Neural progenitor cell (in vitro differentiated cells): ENCODE data around the gene SEC16B. TPM values are rescaled to one million over a fixed set of nuclear protein-coding genes. Genes with fewer than 3 reads are reported as not detected.
"Not testable (repeated sequence)": the region's sequence is repeated elsewhere in the genome, so short reads cannot be mapped to it uniquely, and the experiment has no call there.

Source experiments
- DNase-seq: peaks from one replicate; pipeline ENCODE4 v3.0.0-alpha.2; 2016; ENCODE audit warnings: low spot score
- H2AFZ ChIP-seq: fragments of 200-600 bp; sonication (generic); replicated peaks from 2 replicates; pipeline ENCODE4 v1.6.1; 2016; ENCODE audit warnings: antibody characterized with exemption
- H3F3A ChIP-seq: fragments of 200-600 bp; sonication (generic); 2 replicates; pipeline ENCODE4 v1.6.1; 2016; ENCODE audit warnings: antibody characterized with exemption, low read depth
- H3K27ac ChIP-seq: fragments of 200-600 bp; sonication (generic); 2 replicates; pipeline ENCODE4 v1.5.1; 2016; ENCODE audit warnings: mild to moderate bottlenecking
- H3K27me3 ChIP-seq: fragments of 200-600 bp; sonication (generic); 2 replicates; pipeline ENCODE4 v1.6.1; 2016; ENCODE audit warnings: mild to moderate bottlenecking, moderate library complexity
- H3K36me3 ChIP-seq: fragments of 200-600 bp; sonication (generic); 2 replicates; pipeline ENCODE4 v1.5.1; 2016
- H3K4me1 ChIP-seq: fragments of 200-600 bp; sonication (generic); 2 replicates; pipeline ENCODE4 v1.6.1; 2016; ENCODE audit warnings: mixed run types
- H3K4me2 ChIP-seq: fragments of 200-600 bp; sonication (generic); 2 replicates; pipeline ENCODE4 v1.6.1; 2016
- H3K4me3 ChIP-seq: fragments of 200-600 bp; sonication (generic); 2 replicates; pipeline ENCODE4 v1.5.1; 2016
- H3K79me2 ChIP-seq: fragments of 200-600 bp; sonication (generic); 2 replicates; pipeline ENCODE4 v1.6.1; 2016; ENCODE audit warnings: low read depth
- H3K9ac ChIP-seq: fragments of 200-600 bp; sonication (generic); 2 replicates; pipeline ENCODE4 v1.6.1; 2016
- H3K9me3 ChIP-seq: fragments of 200-600 bp; sonication (generic); 2 replicates; pipeline ENCODE4 v1.5.1; 2016; ENCODE audit warnings: low read depth
- H4K20me1 ChIP-seq: fragments of 200-600 bp; sonication (generic); 2 replicates; pipeline ENCODE4 v1.6.1; 2016; ENCODE audit warnings: low read depth
- H3K27ac Mint-ChIP-seq: 3 replicates; pipeline ENCODE4 v1.8.0; 2021; ENCODE audit warnings: mixed read lengths
- H3K27me3 Mint-ChIP-seq: 2 replicates; pipeline ENCODE4 v1.8.0; 2022; ENCODE audit warnings: low read depth, mild to moderate bottlenecking, inconsistent platforms, moderate library complexity, mixed read lengths; ENCODE audit not compliant: insufficient read depth
- H3K36me3 Mint-ChIP-seq: 3 replicates; pipeline ENCODE4 v1.8.0; 2021; ENCODE audit warnings: mixed read lengths
- H3K4me1 Mint-ChIP-seq: 3 replicates; pipeline ENCODE4 v1.8.0; 2021; ENCODE audit warnings: mixed read lengths
- H3K4me3 Mint-ChIP-seq: 3 replicates; pipeline ENCODE4 v1.8.0; 2021; ENCODE audit warnings: mild to moderate bottlenecking, moderate library complexity, mixed read lengths
- H3K9me3 Mint-ChIP-seq: 3 replicates; pipeline ENCODE4 v1.8.0; 2020; ENCODE audit warnings: mixed read lengths
- EZH2 ChIP-seq: fragments of 200-600 bp; sonication (generic); IDR thresholded peaks from 2 replicates; pipeline ENCODE4 v1.6.1; 2017; ENCODE audit warnings: antibody characterized with exemption, mild to moderate bottlenecking, moderate library complexity
- EZH2phosphoT487 ChIP-seq: fragments of 200-600 bp; sonication (generic); IDR thresholded peaks from 2 replicates; pipeline ENCODE4 v1.6.1; 2017; ENCODE audit warnings: antibody characterized with exemption
- total RNA-seq: library from RNA; depleted of rRNA; stranded (reverse); fragments of >200 nt; gene quantifications from 2 replicates; pipeline ENCODE4 v1.2.3, GENCODE V29; 2015; ENCODE audit warnings: low replicate concordance
- TF ChIP-seq, protein P1 (sequence below): fragments of 200-600 bp; sonication (generic); IDR thresholded peaks from 2 replicates; pipeline ENCODE4 v1.5.1; 2017; ENCODE audit warnings: antibody characterized with exemption, mild to moderate bottlenecking

The SEC16B gene
- total RNA-seq, 1 donor from 2014 or later, result 0.67 TPM

DNA sequence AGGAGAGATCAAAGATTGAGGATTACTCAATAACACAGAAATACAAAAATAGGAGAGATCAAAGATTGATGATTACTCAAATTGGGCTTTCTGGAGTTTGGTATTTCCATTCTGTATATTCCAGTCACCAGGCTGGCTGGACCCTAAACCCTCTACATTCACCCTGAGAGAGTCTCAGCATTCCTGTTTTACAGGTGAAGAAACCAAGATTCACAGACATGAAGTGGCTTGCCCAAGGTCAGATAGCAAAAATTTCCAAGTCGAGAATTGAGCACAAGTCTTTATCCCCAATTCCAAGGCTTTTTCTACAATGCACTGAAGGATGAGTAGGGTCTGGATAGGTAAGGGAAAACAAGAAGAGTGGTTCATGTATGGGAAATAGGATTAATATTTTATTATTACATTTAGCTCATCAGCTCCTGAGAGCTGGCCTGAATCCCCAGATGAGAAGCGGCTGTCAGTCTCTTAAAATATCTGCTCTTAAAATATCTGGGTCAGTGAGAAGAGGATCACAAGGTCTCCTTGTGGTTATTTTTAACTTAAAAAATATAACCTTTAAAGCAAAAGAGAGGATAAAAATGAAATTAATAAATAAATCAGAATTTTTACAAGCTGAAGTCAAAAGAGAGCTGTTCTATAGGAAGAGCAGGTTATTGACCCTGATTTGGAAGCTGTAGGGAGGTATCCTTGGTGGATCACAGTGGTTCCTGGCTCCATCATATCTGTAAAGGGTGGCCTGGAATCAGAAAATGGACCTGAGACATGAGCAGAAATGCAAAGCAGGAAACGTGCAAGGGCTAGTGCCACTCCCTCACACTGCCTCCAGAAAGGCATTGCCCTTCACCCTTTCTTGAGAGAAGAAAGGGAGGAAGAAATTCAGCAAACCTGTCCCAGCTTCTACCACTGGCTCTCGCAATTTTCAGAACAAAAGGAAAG is 29.1 kb upstream of the SEC16B start:
- Histone ChIP-seq H3K9me3 (no peaks in the 10 kb centered on the region), H4K20me1 (no peaks in the 10 kb centered on the region), H3K4me2 (no peak overlapping the region), H3K36me3 (no peaks in the 10 kb centered on the region), H3K4me1 (peaks cover 7% of the 10 kb centered on the region), H3F3A (no peaks in the 10 kb centered on the region), H3K27me3 (no peaks in the 10 kb centered on the region), H3K79me2 (no peaks in the 10 kb centered on the region), H3K4me3 (no peak overlapping the region), H2AFZ (no peak overlapping the region), H3K27ac (no peak overlapping the region), H3K9ac (no peak overlapping the region)
- DNase-seq, result no peak
- Mint-ChIP-seq H3K9me3 (no peaks in the 10 kb centered on the region), H3K27me3 (peaks cover 7% of the 10 kb centered on the region), H3K36me3 (no peaks in the 10 kb centered on the region), H3K4me1 (peaks cover 16% of the 10 kb centered on the region), H3K4me3 (no peak overlapping the region), H3K27ac (no peak overlapping the region)
- no peak for TF ChIP-seq EZH2phosphoT487
- TF ChIP-seq, protein P1, sequence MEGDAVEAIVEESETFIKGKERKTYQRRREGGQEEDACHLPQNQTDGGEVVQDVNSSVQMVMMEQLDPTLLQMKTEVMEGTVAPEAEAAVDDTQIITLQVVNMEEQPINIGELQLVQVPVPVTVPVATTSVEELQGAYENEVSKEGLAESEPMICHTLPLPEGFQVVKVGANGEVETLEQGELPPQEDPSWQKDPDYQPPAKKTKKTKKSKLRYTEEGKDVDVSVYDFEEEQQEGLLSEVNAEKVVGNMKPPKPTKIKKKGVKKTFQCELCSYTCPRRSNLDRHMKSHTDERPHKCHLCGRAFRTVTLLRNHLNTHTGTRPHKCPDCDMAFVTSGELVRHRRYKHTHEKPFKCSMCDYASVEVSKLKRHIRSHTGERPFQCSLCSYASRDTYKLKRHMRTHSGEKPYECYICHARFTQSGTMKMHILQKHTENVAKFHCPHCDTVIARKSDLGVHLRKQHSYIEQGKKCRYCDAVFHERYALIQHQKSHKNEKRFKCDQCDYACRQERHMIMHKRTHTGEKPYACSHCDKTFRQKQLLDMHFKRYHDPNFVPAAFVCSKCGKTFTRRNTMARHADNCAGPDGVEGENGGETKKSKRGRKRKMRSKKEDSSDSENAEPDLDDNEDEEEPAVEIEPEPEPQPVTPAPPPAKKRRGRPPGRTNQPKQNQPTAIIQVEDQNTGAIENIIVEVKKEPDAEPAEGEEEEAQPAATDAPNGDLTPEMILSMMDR, result no peak
- no peak for TF ChIP-seq EZH2

DNA sequence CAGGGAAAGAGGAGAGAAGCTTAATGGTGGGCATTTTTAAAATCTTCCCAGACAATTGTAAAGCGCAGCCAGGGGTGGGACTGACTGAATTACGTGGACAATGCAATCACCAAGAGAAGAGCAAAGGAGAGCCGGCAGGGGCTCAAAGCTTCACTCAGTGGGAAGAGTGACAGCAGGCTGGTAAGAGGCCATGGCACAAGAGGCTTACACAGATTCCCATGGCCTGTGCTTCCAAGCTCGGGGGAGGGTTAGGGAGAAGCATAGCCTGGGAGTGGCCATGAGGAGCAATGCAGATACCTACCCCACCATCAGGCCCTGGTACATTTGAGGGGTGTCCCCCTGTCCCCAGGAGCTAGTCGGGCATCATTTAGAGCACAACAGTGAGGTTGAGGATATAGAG is 27.1 kb upstream of the SEC16B start:
- Mint-ChIP-seq H3K4me3 (no peak overlapping the region), H3K27ac (peak overlapping the region; percentile 18), H3K27me3 (peaks cover 7% of the 10 kb centered on the region), H3K36me3 (no peaks in the 10 kb centered on the region), H3K9me3 (no peaks in the 10 kb centered on the region), H3K4me1 (peaks cover 16% of the 10 kb centered on the region)
- no peaks in the 10 kb centered on the region for H3K27me3 ChIP-seq
- peak overlapping the region; percentile 50 for H2AFZ ChIP-seq
- peak overlapping the region; percentile 33 for H3K4me2 ChIP-seq
- peaks cover 7% of the 10 kb centered on the region for H3K4me1 ChIP-seq
- H3K9ac ChIP-seq, result no peak overlapping the region
- no peak overlapping the region for H3K27ac ChIP-seq
- H3K4me3 ChIP-seq, result no peak overlapping the region
- no peaks in the 10 kb centered on the region for H3F3A ChIP-seq
- peak; percentile 70 for DNase-seq
- TF ChIP-seq, protein P1, result no peak
- no peaks in the 10 kb centered on the region for H3K36me3 ChIP-seq
- H3K79me2 ChIP-seq, result no peaks in the 10 kb centered on the region
- no peaks in the 10 kb centered on the region for H4K20me1 ChIP-seq
- no peaks in the 10 kb centered on the region for H3K9me3 ChIP-seq

DNA sequence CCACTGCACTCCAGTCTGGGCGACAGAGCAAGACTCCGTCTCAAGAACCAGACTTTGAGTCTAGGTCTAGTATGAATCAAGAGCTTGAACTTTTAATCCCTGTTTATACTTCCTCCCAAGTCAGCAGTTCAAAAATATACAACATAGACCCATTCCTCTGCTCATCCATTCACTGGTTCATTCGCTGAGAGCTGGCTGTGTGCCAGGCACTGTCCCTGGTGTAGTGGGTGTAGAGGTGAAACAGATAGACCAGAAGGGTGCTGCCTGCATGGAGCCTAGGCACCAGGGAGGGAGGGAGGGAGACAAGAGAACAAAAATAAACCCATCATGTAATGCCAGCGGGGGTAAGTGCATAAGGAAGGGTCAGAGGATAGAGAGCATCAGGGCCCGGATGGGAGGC is 25.5 kb upstream of the SEC16B start:
- no peak overlapping the region for H3K9ac ChIP-seq
- no peaks in the 10 kb centered on the region for H3K36me3 ChIP-seq
- Mint-ChIP-seq H3K27ac (peak overlapping the region; percentile 15), H3K9me3 (peaks cover 6% of the 10 kb centered on the region), H3K27me3 (peaks cover 5% of the 10 kb centered on the region), H3K4me3 (no peak overlapping the region), H3K36me3 (no peaks in the 10 kb centered on the region), H3K4me1 (peaks cover 16% of the 10 kb centered on the region)
- no peaks in the 10 kb centered on the region for H3F3A ChIP-seq
- no peak overlapping the region for H3K4me2 ChIP-seq
- no peaks in the 10 kb centered on the region for H3K9me3 ChIP-seq
- no peaks in the 10 kb centered on the region for H4K20me1 ChIP-seq
- H2AFZ ChIP-seq, result no peak overlapping the region
- H3K79me2 ChIP-seq, result no peaks in the 10 kb centered on the region
- DNase-seq, result no peak
- peaks cover 7% of the 10 kb centered on the region for H3K4me1 ChIP-seq
- H3K27ac ChIP-seq, result no peak overlapping the region
- H3K27me3 ChIP-seq, result no peaks in the 10 kb centered on the region
- no peak overlapping the region for H3K4me3 ChIP-seq
- no peak for TF ChIP-seq EZH2
- TF ChIP-seq, protein P1, result no peak
- no peak for TF ChIP-seq EZH2phosphoT487

DNA sequence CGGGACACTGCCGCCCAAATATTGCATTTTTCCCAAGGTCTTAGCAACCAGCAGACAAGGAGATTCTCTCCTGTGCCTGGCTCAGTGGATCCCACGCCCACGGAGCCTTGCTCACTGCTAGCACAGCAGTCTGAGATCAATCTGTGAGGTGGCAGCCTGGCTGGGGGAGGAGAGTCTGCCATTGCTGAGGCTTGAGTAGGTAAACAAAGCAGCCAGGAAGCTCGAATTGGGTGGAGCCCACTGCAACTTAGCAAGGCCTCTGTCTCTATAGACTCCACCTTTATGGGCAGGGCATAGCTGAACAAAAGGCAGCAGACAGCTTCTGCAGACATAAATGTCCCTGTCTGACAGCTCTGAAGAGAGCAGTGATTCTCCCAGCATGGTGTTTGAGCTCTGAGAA is 16.4 kb upstream of the SEC16B start:
- H3K9me3 ChIP-seq, H3K27me3 Mint-ChIP-seq, H3K79me2 ChIP-seq, H3K4me3 ChIP-seq, H3K27ac Mint-ChIP-seq, H3F3A ChIP-seq, H3K4me1 Mint-ChIP-seq, H4K20me1 ChIP-seq, H3K9ac ChIP-seq, H3K36me3 ChIP-seq, H3K4me2 ChIP-seq, H3K27ac ChIP-seq, H3K4me3 Mint-ChIP-seq, H3K27me3 ChIP-seq, H3K36me3 Mint-ChIP-seq: not testable (repeated sequence)
- peak; percentile 10 for DNase-seq
- peaks cover 35% of the 10 kb centered on the region for H3K9me3 Mint-ChIP-seq
- peaks cover 12% of the 10 kb centered on the region for H3K4me1 ChIP-seq
- H2AFZ ChIP-seq, result peak overlapping the region; percentile 92
